ENCODE results near the gene DEDD2.
A peak's percentile ranks its signal among the peaks of the same experiment; 100 is the strongest.

DEDD2 gene

DNA sequence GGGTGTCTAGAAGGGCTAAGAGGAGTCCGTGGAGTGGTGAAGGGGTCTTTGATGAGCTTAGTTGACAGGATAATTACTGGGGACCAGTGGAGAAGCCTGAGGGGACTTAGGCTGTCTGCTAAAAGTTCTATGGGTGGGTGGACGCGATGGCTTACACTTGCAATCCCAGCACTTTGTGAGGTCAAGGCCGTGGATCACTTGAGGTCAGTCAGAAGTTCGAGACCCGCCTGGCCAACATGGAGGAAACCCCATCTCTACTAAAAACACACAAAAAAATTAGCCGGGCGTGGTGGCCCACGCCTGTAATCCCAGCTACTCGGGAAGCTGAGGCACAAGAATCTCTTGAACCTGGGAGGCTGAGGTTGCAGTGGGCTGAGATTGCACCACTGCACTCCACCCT is 27.8 kb upstream of the DEDD2 start:
- H3K4me1 ChIP-seq (ENCODE audit: low read depth, poor library complexity, severe bottlenecking): peaks cover 36% of the 10 kb centered on the region
- peak overlapping the region; percentile 41; the same call in 1 of the 2 replicates for H3K4me2 ChIP-seq
- no peaks in the 10 kb centered on the region for H3K27me3 ChIP-seq (ENCODE audit: insufficient read depth, low read depth)
- H4K20me1 ChIP-seq (ENCODE audit: insufficient read depth): no peaks in the 10 kb centered on the region
- peak overlapping the region; percentile 26; the same call in 1 of the 2 replicates for H2AFZ ChIP-seq (ENCODE audit: low read depth)
- H3K79me2 ChIP-seq (ENCODE audit: insufficient read depth, low read depth): peaks cover 21% of the 10 kb centered on the region
- no peak overlapping the region for H3K4me3 ChIP-seq (IDR thresholded peaks at IDR 0.05; ENCODE audit: insufficient read depth, low read depth, low read length)
- no peak overlapping the region for H3K9ac ChIP-seq
- TF ChIP-seq, protein P1, sequence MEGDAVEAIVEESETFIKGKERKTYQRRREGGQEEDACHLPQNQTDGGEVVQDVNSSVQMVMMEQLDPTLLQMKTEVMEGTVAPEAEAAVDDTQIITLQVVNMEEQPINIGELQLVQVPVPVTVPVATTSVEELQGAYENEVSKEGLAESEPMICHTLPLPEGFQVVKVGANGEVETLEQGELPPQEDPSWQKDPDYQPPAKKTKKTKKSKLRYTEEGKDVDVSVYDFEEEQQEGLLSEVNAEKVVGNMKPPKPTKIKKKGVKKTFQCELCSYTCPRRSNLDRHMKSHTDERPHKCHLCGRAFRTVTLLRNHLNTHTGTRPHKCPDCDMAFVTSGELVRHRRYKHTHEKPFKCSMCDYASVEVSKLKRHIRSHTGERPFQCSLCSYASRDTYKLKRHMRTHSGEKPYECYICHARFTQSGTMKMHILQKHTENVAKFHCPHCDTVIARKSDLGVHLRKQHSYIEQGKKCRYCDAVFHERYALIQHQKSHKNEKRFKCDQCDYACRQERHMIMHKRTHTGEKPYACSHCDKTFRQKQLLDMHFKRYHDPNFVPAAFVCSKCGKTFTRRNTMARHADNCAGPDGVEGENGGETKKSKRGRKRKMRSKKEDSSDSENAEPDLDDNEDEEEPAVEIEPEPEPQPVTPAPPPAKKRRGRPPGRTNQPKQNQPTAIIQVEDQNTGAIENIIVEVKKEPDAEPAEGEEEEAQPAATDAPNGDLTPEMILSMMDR (conservative IDR thresholded peaks at IDR 0.05; ENCODE audit: low read depth, low read length): no peak
- no peaks in the 10 kb centered on the region for H3K36me3 ChIP-seq (ENCODE audit: insufficient read depth)
- H3K27ac ChIP-seq: peak overlapping the region; percentile 9; the same call in 1 of the 2 replicates

DNA sequence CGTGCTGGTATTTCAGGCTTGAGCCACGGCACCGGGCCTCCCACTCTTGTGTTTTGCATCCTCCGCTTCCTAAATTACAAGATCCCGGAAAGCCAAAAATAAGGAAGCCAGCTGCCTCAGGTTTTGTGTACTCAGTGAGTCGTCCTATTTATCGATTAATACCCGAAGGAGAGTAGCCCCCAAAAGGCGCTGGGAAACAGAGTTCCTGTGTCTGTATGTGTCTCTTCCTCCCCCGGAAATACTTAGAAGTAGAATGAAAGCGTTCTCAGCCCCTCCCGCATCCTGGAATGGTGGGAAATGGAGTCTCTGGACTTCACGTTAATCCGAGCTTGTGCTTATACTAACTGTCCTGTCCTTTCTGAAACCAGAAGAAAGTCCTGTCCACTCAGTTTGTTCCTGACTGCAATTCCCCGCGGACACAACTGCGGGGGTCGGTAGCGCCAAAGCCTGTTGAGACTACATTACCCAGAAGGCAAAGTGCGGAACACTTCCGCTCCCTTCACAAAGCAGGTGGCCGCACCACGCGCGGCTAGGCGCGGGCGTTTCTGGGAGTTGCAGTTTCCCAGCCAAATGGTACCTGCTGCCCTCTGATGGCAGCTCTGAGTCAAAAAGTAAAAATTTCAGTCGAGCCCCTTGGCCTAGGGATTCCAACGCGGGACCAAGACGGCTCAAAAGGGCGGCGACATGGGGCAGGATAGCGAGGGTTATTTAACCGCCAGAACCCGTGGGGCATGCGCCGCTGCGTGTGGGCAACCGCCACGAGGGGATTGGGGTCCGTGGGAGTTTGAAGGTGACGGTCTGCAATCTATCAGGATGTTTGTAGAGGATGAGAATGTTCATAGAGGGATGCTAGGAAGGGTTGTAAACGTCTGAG is 27.1 kb upstream of the DEDD2 start:
- Histone ChIP-seq H2AFZ (ENCODE audit: low read depth) (peak overlapping the region; percentile 26; the same call in 1 of the 2 replicates), H4K20me1 (ENCODE audit: insufficient read depth) (no peaks in the 10 kb centered on the region), H3K9ac (peak overlapping the region; percentile 72; the same call in 1 of the 2 replicates), H3K4me3 (IDR thresholded peaks at IDR 0.05; ENCODE audit: insufficient read depth, low read depth, low read length) (peak overlapping the region; percentile 5), H3K27me3 (ENCODE audit: insufficient read depth, low read depth) (no peaks in the 10 kb centered on the region), H3K4me2 (peak overlapping the region; percentile 75), H3K4me1 (ENCODE audit: low read depth, poor library complexity, severe bottlenecking) (peaks cover 39% of the 10 kb centered on the region), H3K79me2 (ENCODE audit: insufficient read depth, low read depth) (peaks cover 23% of the 10 kb centered on the region), H3K27ac (peak overlapping the region; percentile 44; the same call in 1 of the 2 replicates), H3K36me3 (ENCODE audit: insufficient read depth) (no peaks in the 10 kb centered on the region)
- TF ChIP-seq, protein P1 (conservative IDR thresholded peaks at IDR 0.05; ENCODE audit: low read depth, low read length): peak; percentile 65

DNA sequence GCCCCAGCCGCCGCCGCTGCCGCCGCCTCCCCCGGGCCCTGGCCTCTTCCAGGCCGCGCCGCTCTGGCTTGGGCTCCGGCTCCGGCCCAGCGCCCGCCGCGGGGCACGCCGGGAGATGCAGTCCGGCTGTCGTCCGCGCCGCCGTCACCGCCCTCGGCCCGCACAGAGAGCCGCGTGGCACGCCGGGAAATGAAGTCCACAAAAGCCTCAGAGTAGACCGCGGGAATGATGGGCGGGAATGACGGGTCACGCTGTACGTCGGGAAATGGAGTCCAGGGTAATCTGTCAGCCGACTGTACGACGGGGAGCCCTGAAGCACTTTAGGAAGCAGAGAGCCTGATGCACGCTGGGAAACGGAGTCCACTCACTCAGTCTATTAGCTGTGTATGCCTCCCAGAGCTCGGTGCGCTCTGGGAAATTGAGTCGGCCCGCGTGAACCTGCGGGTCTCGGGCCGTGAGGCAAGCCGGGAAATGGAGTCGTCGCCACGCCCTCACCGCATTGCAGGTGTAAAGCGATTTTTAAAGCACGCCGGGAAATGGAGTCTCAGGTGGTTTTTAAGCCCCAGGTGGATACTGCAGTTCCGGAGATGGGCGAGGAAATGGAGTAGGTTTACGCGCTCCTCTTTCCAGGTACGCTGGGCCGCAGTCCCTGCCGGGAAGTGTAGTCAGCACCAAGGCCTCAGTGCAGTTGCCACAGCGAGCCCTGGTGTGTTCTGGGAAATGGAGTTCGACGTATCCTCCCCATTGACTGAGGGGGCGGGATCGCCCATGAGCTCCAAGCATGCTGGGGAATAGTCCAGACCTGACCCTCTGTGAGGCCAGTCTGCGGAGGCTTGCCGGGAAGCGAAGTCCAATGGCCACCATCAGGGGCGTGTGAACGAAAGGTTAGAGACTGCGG is 25.3 kb upstream of the DEDD2 start, which contains the start of gene GSK3A:
Gene GSK3A, minus strand, starts transcription at position 91 of the 898 bp plus-strand sequence. CDS start 137 bp downstream, outside the sequence.
- Histone ChIP-seq H3K79me2 (ENCODE audit: insufficient read depth, low read depth) (peaks cover 24% of the 10 kb centered on the region), H3K27me3 (ENCODE audit: insufficient read depth, low read depth) (no peaks in the 10 kb centered on the region), H3K36me3 (ENCODE audit: insufficient read depth) (no peaks in the 10 kb centered on the region), H3K4me1 (ENCODE audit: low read depth, poor library complexity, severe bottlenecking) (peaks cover 41% of the 10 kb centered on the region), H4K20me1 (ENCODE audit: insufficient read depth) (no peaks in the 10 kb centered on the region), H3K4me3 (IDR thresholded peaks at IDR 0.05; ENCODE audit: insufficient read depth, low read depth, low read length) (peak within 1 kb of the TSS; percentile 41), H2AFZ (ENCODE audit: low read depth) (peak within 1 kb of the TSS; percentile 31), H3K4me2 (peak within 1 kb of the TSS; percentile 75), H3K27ac (peak within 1 kb of the TSS; percentile 44), H3K9ac (peak within 1 kb of the TSS; percentile 72)
- TF ChIP-seq, protein P1 (conservative IDR thresholded peaks at IDR 0.05; ENCODE audit: low read depth, low read length): no peak

DNA sequence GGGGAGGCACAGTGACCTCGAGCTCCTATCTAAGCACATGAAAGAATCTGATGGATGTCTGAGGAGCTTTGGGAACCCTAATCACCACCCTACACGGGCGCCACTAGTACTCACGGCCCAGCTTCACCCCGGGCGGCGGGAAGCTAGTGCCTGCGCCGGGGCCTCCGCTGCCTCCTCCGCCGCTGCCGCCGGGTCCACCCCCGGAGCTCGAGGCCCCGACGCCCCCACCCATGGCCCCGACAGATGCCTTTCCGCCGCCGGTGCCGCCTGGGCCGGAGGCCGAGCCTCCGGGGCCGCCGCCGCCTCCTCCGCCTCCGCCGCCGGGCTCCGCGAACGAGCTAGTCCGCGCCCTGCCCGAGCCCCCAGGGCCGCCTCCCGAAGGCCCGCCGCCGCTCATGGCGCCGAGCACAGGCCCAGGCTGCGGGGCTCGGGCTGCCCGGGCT is 24.6 kb upstream of the DEDD2 start:
- Histone ChIP-seq H2AFZ (ENCODE audit: low read depth) (peak overlapping the region; percentile 31; the same call in 1 of the 2 replicates), H3K27ac (peak overlapping the region; percentile 17; the same call in 1 of the 2 replicates), H3K79me2 (ENCODE audit: insufficient read depth, low read depth) (peaks cover 24% of the 10 kb centered on the region), H3K9ac (peak overlapping the region; percentile 72), H3K4me3 (IDR thresholded peaks at IDR 0.05; ENCODE audit: insufficient read depth, low read depth, low read length) (no peak overlapping the region), H3K4me2 (peak overlapping the region; percentile 57), H3K4me1 (ENCODE audit: low read depth, poor library complexity, severe bottlenecking) (peaks cover 38% of the 10 kb centered on the region), H3K36me3 (ENCODE audit: insufficient read depth) (no peaks in the 10 kb centered on the region), H3K27me3 (ENCODE audit: insufficient read depth, low read depth) (no peaks in the 10 kb centered on the region), H4K20me1 (ENCODE audit: insufficient read depth) (no peaks in the 10 kb centered on the region)
- TF ChIP-seq, protein P1 (conservative IDR thresholded peaks at IDR 0.05; ENCODE audit: low read depth, low read length): no peak
